ENCODE results near the gene ZNF784. TPM values are rescaled to one million over a fixed set of nuclear protein-coding genes. Genes with fewer than 3 reads are reported as not detected.

The ZNF784 gene
- total and polyA plus RNA-seq, 7 donors, result 2.8 to 9.1 (median 7.2) TPM

- DNase-seq, result no peak
- no peaks in the 10 kb centered on the region for H3K27me3 ChIP-seq
- no peak for TF ChIP-seq CTCF (IDR thresholded peaks at IDR 0.05)
- no peak for TF ChIP-seq POLR2AphosphoS5 (IDR thresholded peaks at IDR 0.05)
- no peak for TF ChIP-seq EP300 (IDR thresholded peaks at IDR 0.05)
- no peak for TF ChIP-seq POLR2A (IDR thresholded peaks at IDR 0.05)
- peaks cover 0 to 7% (median 3%) of the 10 kb centered on the region in 4 donors for H3K4me1 ChIP-seq
- intact Hi-C loops (cut with DNase I), result no loop called here
- H3K27ac ChIP-seq, result no peak overlapping the region
- WGBS, 2 donors, result 98% methylated on average over 38 of the region's 38 CpGs
- peaks cover 17 to 52% (median 34%) of the 10 kb centered on the region in 4 donors for H3K36me3 ChIP-seq
- no peaks in the 10 kb centered on the region for H3K9me3 ChIP-seq
- no peak overlapping the region for H3K4me3 ChIP-seq
Observed at GRCh38 chr19:55616395-55616875, 7.9 kb downstream of the ZNF784 start.

DNA sequence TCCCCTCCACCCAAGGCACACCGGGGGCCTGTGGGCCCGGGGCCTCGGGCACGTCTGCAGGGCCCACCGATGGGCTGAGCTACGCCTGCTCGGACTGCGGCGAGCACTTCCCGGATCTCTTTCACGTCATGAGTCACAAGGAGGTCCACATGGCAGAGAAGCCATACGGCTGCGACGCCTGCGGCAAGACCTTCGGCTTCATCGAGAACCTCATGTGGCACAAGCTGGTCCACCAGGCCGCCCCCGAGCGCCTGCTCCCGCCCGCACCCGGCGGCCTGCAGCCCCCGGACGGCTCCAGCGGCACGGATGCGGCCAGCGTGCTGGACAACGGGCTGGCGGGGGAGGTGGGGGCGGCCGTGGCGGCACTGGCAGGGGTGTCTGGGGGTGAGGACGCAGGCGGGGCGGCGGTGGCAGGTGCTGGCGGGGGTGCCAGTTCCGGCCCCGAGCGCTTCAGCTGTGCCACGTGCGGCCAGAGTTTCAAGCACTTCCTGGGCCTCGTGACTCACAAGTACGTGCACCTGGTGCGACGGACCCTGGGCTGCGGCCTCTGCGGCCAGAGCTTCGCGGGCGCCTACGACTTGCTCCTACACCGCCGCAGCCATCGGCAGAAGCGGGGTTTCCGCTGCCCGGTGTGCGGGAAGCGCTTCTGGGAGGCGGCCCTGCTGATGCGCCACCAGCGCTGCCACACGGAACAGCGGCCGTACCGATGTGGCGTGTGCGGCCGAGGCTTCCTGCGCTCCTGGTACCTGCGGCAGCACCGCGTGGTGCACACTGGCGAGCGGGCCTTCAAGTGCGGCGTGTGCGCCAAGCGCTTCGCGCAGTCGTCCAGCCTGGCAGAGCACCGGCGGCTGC is 8.6 kb downstream of the ZNF784 start:
- H3K36me3 ChIP-seq, result peaks cover 17 to 45% (median 31%) of the 10 kb centered on the region in 4 donors
- H3K27me3 ChIP-seq, result no peaks in the 10 kb centered on the region
- intact Hi-C loops (cut with DNase I), result no loop called here
- WGBS, 2 donors, result 98% methylated on average over 88 of the region's 88 CpGs
- no peak overlapping the region for H3K4me3 ChIP-seq
- H3K27ac ChIP-seq, result no peak overlapping the region
- TF ChIP-seq CTCF (IDR thresholded peaks at IDR 0.05) (no peak), POLR2AphosphoS5 (IDR thresholded peaks at IDR 0.05) (no peak), EP300 (IDR thresholded peaks at IDR 0.05) (no peak), POLR2A (IDR thresholded peaks at IDR 0.05) (no peak)
- peaks cover 0 to 13% (median 6%) of the 10 kb centered on the region in 4 donors for H3K4me1 ChIP-seq
- no peak for DNase-seq
- H3K9me3 ChIP-seq, result no peaks in the 10 kb centered on the region

DNA sequence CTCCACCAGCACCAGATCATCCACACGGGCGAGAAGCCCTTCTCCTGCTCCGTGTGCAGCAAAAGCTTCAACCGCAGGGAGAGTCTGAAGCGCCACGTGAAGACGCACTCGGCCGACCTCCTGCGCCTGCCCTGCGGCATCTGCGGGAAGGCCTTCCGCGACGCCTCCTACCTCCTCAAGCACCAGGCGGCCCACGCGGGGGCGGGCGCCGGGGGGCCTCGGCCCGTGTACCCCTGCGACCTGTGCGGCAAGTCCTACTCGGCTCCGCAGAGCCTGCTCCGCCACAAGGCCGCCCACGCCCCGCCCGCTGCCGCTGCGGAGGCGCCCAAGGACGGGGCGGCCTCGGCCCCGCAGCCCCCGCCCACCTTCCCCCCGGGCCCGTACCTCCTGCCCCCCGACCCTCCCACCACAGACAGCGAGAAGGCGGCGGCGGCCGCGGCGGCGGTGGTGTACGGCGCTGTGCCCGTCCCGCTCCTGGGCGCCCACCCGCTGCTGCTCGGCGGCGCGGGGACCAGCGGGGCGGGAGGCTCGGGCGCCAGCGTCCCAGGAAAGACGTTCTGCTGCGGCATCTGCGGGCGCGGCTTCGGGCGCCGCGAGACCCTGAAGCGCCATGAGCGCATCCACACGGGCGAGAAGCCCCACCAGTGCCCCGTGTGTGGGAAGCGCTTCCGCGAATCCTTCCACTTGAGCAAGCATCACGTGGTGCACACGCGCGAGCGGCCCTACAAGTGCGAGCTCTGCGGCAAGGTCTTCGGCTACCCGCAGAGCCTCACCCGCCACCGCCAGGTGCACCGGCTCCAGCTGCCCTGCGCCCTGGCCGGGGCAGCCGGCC is 9.4 kb downstream of the ZNF784 start:
- no peak for DNase-seq
- Histone ChIP-seq H3K27me3 (no peaks in the 10 kb centered on the region), H3K27ac (no peak overlapping the region), H3K36me3 (peaks cover 17 to 51% (median 34%) of the 10 kb centered on the region in 4 donors), H3K4me3 (no peak overlapping the region), H3K4me1 (peaks cover 0 to 13% (median 6%) of the 10 kb centered on the region in 4 donors), H3K9me3 (no peaks in the 10 kb centered on the region)
- intact Hi-C loops (cut with DNase I), result no loop called here
- TF ChIP-seq CTCF (IDR thresholded peaks at IDR 0.05) (no peak), POLR2A (IDR thresholded peaks at IDR 0.05) (no peak), EP300 (IDR thresholded peaks at IDR 0.05) (no peak), POLR2AphosphoS5 (IDR thresholded peaks at IDR 0.05) (no peak)
- WGBS, 2 donors, result 97% methylated on average over 98 of the region's 98 CpGs

- Histone ChIP-seq H3K9me3 (no peaks in the 10 kb centered on the region), H3K27ac (no peak overlapping the region), H3K4me1 (peaks cover 0 to 13% (median 6%) of the 10 kb centered on the region in 4 donors), H3K4me3 (no peak overlapping the region), H3K36me3 (peaks cover 17 to 59% (median 37%) of the 10 kb centered on the region in 4 donors), H3K27me3 (no peaks in the 10 kb centered on the region)
- TF ChIP-seq EP300 (IDR thresholded peaks at IDR 0.05), result no peak
- no peak for DNase-seq
- intact Hi-C loops (cut with DNase I), result no loop called here
- WGBS, 2 donors, result 95 to 96% methylated on average over 75 of the region's 75 CpGs
Observed at GRCh38 chr19:55613930-55614710, 10.2 kb downstream of the ZNF784 start.
